Prostate gland (tissue), 2 donors: ENCODE data around the gene LOX. TPM values are rescaled to one million over a fixed set of nuclear protein-coding genes. Genes with fewer than 3 reads are reported as not detected.
A peak's percentile ranks its signal among the peaks of the same experiment; 100 is the strongest.

Experiments used
- DNase-seq: peaks from one replicate; pipeline ENCODE4 v3.0.0-alpha.2; 2019; ENCODE audit warnings: low spot score
- H3K27ac ChIP-seq, 2 donors: fragments of 200-600 bp; sonication (generic); 2 replicates each; pipeline ENCODE4 v1.5.1; 2017 to 2019
- H3K27me3 ChIP-seq: fragments of 200-600 bp; sonication (generic); replicated peaks from 2 replicates; pipeline ENCODE4 v1.5.1; 2019; ENCODE audit not compliant: insufficient read depth
- H3K36me3 ChIP-seq, 2 donors: fragments of 200-600 bp; sonication (generic); 1 replicate in 1 of 2; 2 replicates in 1 of 2; pipeline versions ENCODE4 v1.5.1 to v1.8.1; 2017 to 2019
- H3K4me1 ChIP-seq: fragments of 200-600 bp; sonication (generic); replicated peaks from 2 replicates; pipeline ENCODE4 v1.5.1; 2019
- H3K4me3 ChIP-seq, 2 donors: fragments of 200-600 bp; sonication (generic); 2 replicates each; pipeline ENCODE4 v1.5.1; 2017 to 2019
- H3K9me3 ChIP-seq: fragments of 200-600 bp; sonication (generic); 2 replicates; pipeline ENCODE4 v1.5.1; 2017
- POLR2A ChIP-seq: fragments of 450-650 bp; IDR thresholded peaks from one replicate; pipeline ENCODE4 v1.6.1; 2016; ENCODE audit warnings: antibody characterized with exemption, mild to moderate bottlenecking
- POLR2AphosphoS5 ChIP-seq: sonication (generic); formaldehyde crosslinking; IDR thresholded peaks from one replicate; pipeline ENCODE4 v1.6.1; 2017; ENCODE audit warnings: antibody characterized with exemption
- WGBS: methylation state at CpG from one replicate; pipeline ENCODE4 v1.1.5; 2018; 5-methylcytosine and 5-hydroxymethylcytosine counted together
- intact Hi-C: fragments of 100-400 bp; cut with DNase I; formaldehyde crosslinking; loops from one replicate; pipeline ENCODE4 v1.14.2; 2022
- total RNA-seq, 2 donors: library from RNA; depleted of rRNA; stranded (reverse); fragments of >200 nt; gene quantifications; one replicate each; pipeline ENCODE4 v1.1.0, GENCODE V29; 2016
- TF ChIP-seq, protein P1 (sequence below), 4 experiments: fragments of 200-600 bp in 2 of 4; fragments of 450-650 bp in 2 of 4; sonication (generic) in 2 of 4; IDR thresholded peaks; 1 replicate in 3 of 4; 2 replicates in 1 of 4; pipeline ENCODE4 v1.5.1; 2016 to 2019; ENCODE audit warnings: antibody characterized with exemption in 4 of 4, mild to moderate bottlenecking in 2 of 4, moderate library complexity in 2 of 4

The LOX gene
- total RNA-seq, 2 donors from 2014 or later: 2.8 to 9.1 TPM

DNA sequence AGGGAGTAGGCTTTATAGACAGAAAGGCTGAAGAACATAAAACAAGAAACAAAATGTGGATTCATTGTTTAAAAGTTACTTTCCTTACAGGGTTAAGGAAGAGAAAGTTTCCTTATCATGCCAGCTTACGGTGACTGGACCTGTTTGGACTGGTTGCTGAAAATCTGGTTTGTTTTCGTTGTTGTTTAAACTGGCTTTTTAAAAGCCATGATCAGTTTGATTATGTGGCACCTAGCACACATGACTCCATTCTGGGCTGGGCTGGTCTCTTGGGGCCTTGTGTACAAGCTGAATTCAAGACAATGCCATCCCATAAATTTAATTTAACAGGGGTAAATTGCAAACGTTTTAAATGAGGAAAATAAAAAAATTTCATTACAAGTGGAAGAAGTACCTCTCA, 32.9 kb upstream of the LOX start:
- no peaks in the 10 kb centered on the region for H3K4me1 ChIP-seq
- H3K36me3 ChIP-seq: no peaks in the 10 kb centered on the region
- no peak overlapping the region for H3K4me3 ChIP-seq
- 18% methylated on average over 3 of the region's 3 CpGs for WGBS
- TF ChIP-seq POLR2AphosphoS5 (peak; percentile 59), POLR2A (no peak)
- no peaks in the 10 kb centered on the region for H3K9me3 ChIP-seq
- peak; percentile 39 for DNase-seq
- H3K27me3 ChIP-seq: no peaks in the 10 kb centered on the region
- intact Hi-C loops: no loop called here
- H3K27ac ChIP-seq: peak overlapping the region; percentile 6 to 55

- WGBS: 66% methylated on average over 4 of the region's 4 CpGs
- TF ChIP-seq POLR2AphosphoS5 (no peak), POLR2A (no peak)
- TF ChIP-seq, protein P1, sequence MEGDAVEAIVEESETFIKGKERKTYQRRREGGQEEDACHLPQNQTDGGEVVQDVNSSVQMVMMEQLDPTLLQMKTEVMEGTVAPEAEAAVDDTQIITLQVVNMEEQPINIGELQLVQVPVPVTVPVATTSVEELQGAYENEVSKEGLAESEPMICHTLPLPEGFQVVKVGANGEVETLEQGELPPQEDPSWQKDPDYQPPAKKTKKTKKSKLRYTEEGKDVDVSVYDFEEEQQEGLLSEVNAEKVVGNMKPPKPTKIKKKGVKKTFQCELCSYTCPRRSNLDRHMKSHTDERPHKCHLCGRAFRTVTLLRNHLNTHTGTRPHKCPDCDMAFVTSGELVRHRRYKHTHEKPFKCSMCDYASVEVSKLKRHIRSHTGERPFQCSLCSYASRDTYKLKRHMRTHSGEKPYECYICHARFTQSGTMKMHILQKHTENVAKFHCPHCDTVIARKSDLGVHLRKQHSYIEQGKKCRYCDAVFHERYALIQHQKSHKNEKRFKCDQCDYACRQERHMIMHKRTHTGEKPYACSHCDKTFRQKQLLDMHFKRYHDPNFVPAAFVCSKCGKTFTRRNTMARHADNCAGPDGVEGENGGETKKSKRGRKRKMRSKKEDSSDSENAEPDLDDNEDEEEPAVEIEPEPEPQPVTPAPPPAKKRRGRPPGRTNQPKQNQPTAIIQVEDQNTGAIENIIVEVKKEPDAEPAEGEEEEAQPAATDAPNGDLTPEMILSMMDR (IDR thresholded peaks at IDR 0.05): no peak
- DNase-seq: no peak
- no peaks in the 10 kb centered on the region for H3K4me1 ChIP-seq
- H3K9me3 ChIP-seq: no peaks in the 10 kb centered on the region
- H3K27ac ChIP-seq: no peak overlapping the region
- intact Hi-C loops: no loop called here
- no peaks in the 10 kb centered on the region for H3K36me3 ChIP-seq
- H3K27me3 ChIP-seq: no peaks in the 10 kb centered on the region
- no peak overlapping the region for H3K4me3 ChIP-seq
Observed at GRCh38 chr5:122107016-122107415, 29.0 kb upstream of the LOX start.

- no peak for DNase-seq
- H3K27me3 ChIP-seq: no peaks in the 10 kb centered on the region
- no peaks in the 10 kb centered on the region for H3K9me3 ChIP-seq
- 85% methylated on average over 2 of the region's 2 CpGs for WGBS
- no peak overlapping the region for H3K4me3 ChIP-seq
- intact Hi-C loops: no loop called here
- no peaks in the 10 kb centered on the region for H3K36me3 ChIP-seq
- TF ChIP-seq POLR2A: no peak
- no peak for TF ChIP-seq POLR2AphosphoS5
- TF ChIP-seq, protein P1 (IDR thresholded peaks at IDR 0.05): no peak
- H3K4me1 ChIP-seq: no peaks in the 10 kb centered on the region
- H3K27ac ChIP-seq: no peak overlapping the region
Observed at GRCh38 chr5:122105909-122106308, 27.9 kb upstream of the LOX start.

- Histone ChIP-seq H3K9me3 (no peaks in the 10 kb centered on the region), H3K4me3 (no peak overlapping the region), H3K4me1 (no peaks in the 10 kb centered on the region), H3K36me3 (no peaks in the 10 kb centered on the region), H3K27me3 (no peaks in the 10 kb centered on the region), H3K27ac (no peak overlapping the region)
- WGBS: 76% methylated on average over 1 of the region's 1 CpG
- intact Hi-C loops: loop anchor here (5.0 kb wide), 1 partner anchor 136 kb away; no protein-coding TSS in a partner anchor
- TF ChIP-seq, protein P1 (IDR thresholded peaks at IDR 0.05): no peak
- TF ChIP-seq POLR2A (no peak), POLR2AphosphoS5 (no peak)
- no peak for DNase-seq
Observed at GRCh38 chr5:122102825-122103224, 24.8 kb upstream of the LOX start.

DNA sequence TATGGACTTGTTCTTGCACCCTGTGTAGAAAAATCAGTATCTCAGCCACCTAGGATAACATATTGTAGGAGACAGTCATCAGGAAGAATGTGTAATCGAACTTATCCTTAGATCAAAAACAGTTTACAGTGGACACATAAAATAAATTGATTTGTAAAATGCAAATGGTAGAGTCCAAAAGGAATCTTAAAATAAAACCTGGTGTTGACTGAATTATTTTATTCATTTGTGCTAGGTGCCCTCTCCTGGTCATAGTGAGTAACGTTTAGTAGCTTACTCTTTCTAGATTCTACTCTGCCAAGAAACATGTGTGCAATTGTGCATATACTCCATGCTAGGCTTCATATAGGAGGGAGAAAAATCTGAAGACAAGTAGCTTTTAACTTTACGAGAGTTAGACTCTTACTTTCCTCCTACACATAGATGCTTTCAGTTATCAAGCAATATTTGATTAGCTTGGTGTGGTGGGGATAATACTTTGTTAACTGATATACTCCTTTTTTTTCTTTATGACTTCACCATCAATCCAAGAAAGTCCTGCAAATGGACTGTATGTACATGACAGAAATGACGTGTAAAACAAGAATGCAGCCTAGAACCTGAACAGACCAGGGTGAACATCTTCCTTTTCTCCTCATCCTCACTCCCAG, 23.7 kb upstream of the LOX start:
- intact Hi-C loops: loop anchor here (5.0 kb wide), 1 partner anchor 134 kb away; no protein-coding TSS in a partner anchor

More for the DNA sequence above, 23.7 kb upstream of the LOX start:
- no peaks in the 10 kb centered on the region for H3K4me1 ChIP-seq
- 27% methylated on average over 4 of the region's 4 CpGs for WGBS
- H3K27me3 ChIP-seq: no peaks in the 10 kb centered on the region
- no peaks in the 10 kb centered on the region for H3K36me3 ChIP-seq
- H3K4me3 ChIP-seq: no peak overlapping the region
- DNase-seq: peak; percentile 18
- no peak overlapping the region for H3K27ac ChIP-seq
- no peaks in the 10 kb centered on the region for H3K9me3 ChIP-seq
- TF ChIP-seq POLR2A: no peak
- TF ChIP-seq, protein P1 (IDR thresholded peaks at IDR 0.05): peak in 3 of 4 experiments; percentile 62 to 66 (median 66)
- TF ChIP-seq POLR2AphosphoS5: no peak
